ENCODE results near the gene UROD.

DNA sequence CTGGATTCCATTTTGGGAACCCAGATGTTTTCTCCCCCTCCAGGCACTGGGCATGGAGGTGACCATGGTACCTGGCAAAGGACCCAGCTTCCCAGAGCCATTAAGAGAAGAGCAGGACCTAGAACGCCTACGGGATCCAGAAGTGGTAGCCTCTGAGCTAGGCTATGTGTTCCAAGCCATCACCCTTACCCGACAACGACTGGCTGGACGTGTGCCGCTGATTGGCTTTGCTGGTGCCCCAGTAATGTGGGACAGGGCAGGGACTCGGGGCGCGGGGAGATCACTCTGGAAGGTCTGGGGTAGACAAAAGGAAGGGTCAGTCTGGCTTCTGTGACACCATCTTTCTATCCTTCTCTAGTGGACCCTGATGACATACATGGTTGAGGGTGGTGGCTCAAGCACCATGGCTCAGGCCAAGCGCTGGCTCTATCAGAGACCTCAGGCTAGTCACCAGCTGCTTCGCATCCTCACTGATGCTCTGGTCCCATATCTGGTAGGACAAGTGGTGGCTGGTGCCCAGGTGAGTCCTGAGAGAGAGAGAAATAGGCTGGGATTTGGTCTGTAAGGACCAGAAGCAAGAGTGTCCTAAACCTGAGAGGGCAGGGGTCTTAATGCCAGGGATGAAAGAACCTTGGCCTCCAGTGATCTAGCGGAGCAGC lies 1.6 kb downstream of the UROD start:
- no peak for TF ChIP-seq POLR2A (IDR thresholded peaks at IDR 0.05)
- TF ChIP-seq, protein P1, sequence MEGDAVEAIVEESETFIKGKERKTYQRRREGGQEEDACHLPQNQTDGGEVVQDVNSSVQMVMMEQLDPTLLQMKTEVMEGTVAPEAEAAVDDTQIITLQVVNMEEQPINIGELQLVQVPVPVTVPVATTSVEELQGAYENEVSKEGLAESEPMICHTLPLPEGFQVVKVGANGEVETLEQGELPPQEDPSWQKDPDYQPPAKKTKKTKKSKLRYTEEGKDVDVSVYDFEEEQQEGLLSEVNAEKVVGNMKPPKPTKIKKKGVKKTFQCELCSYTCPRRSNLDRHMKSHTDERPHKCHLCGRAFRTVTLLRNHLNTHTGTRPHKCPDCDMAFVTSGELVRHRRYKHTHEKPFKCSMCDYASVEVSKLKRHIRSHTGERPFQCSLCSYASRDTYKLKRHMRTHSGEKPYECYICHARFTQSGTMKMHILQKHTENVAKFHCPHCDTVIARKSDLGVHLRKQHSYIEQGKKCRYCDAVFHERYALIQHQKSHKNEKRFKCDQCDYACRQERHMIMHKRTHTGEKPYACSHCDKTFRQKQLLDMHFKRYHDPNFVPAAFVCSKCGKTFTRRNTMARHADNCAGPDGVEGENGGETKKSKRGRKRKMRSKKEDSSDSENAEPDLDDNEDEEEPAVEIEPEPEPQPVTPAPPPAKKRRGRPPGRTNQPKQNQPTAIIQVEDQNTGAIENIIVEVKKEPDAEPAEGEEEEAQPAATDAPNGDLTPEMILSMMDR (IDR thresholded peaks at IDR 0.05): no peak
- TF ChIP-seq EP300 (IDR thresholded peaks at IDR 0.05): no peak

All from upper lobe of left lung (tissue), 4 donors.